ENCODE data around the gene UBXN11.
A peak's percentile ranks its signal among the peaks of the same experiment; 100 is the strongest.

Gene UBXN11

DNA sequence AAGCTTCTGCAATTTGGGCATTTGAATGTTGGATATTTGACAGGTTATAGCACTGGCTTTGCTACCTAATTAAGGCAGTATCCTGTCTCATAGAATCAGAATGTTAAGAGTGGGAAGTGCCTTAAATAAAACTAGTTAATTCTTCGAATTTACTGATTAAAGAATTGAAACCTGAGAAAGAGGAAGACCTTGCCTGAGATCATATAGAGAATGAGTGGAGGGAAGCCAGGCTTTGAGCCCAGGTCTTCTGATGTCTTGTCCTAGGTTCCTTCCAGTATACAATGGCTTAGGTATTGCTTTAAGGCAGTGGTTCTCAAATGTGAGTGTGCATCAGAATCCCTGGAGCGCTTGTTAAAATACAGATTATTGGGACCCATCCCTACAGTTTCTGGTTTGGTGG is 47.4 kb downstream of the UBXN11 start:
- no peak for DNase-seq

GRCh38 chr1:26257222-26257621 is 49.2 kb downstream of the UBXN11 start:
- no peak for DNase-seq

DNA sequence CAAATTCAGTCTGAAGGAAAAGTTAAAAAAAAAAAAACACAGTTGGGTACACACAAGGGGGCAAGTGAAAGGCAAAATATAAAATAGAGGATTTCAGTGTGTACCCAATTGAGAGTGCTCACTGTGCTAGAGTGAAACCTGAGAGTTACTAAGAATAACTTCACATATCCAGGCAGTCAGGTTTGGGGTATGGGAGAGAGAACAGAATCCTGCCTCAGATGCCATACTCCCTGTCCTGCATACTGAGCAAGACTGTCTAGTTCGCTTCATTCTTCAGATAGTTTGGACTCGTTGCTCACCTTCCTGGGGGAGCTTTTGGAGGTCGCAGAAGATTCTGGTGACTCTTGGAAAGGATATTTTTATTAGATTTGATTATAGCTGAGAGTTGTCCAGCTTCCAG is 52.0 kb downstream of the UBXN11 start:
- no peak for DNase-seq

DNA sequence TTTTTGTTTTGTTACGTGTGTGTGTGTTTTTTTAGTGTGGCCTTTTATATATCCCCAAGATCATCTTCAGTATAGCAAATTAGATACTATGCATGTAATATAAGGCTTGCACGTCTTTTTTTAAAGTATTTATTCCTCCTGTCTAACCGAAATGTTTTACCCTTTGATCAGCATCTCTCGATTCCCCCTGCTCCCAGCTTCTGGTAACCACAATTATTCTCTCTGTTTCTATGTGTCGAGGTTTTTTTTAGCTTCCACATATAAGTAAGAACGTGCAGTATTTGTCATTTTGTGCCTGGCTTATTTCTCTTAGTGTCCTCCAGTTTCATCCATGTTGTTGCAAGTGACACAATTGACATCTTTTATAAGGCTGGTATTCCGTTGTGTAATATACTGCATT is 53.7 kb downstream of the UBXN11 start:
- DNase-seq: no peak

GRCh38 chr1:26239936-26240335 is 66.5 kb downstream of the UBXN11 start:
- no peak for DNase-seq

DNA sequence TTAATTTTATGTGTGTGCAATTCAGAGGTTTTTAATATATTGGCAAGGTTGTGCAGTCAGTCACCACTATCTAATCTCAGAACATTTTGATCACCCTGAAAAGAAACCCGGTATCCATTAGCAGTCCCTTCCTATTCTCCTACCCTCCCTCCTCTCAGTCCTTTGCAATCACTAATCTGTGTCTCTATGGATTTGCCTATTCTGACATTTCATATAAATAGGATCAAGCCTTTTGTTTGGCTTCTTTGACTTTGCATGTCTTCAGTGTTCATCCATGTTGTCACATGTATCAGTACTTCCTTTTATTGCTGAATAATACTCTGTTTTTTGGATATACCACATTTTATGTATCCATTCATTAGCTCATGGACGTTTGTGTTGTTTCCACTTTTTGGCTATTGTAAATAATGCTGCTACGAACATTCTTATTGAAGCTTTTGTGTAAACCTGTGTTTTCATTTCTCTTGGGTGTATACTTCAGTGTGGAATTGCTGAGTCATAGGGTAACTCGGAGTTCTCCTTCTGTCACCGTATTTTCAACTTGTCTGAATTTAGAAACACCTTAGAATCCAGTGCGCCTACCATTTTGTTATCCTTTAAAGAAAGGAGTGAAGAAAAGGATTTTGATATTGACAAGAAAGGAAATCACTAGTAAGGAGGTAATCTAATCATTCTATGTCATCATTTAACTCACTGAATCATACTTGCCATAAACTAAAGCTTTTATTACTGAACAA is 69.0 kb downstream of the UBXN11 start:
- DNase-seq: no peak

DNA sequence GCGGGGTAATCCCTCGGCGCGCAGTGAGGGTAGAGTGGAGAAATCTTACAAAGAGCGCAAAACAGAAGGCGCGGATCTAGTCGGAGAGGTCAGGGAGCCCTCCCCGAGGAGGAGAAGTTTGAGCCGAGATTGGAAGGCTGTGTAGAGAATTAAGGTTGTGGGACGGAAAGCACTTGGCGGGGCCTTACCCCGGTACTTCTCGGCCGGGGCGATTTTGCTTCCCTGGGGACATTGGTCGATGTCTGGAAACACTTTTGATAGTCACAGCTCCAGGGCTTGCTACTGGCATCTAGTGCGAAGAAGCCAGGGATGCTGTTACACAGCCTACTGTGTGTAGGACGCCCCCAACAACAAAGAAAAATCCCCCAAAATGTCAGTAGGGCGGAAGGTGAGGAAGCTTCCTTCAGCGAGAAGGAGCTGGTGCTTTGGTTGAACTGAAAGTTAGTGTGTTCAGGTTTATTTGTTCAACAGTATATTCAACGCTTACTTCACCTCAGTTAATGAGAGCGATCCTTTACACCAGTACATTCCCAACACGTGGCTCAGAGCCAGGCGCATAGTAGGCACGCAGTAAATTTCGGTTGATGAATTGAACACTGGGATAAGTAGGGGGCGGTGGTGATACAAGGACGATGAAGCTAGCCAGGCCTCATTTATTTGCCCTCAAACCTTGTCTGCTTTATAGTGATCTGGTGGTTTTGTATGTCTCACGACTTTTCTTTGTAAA is 71.6 kb downstream of the UBXN11 start:
- DNase-seq: no peak

DNA sequence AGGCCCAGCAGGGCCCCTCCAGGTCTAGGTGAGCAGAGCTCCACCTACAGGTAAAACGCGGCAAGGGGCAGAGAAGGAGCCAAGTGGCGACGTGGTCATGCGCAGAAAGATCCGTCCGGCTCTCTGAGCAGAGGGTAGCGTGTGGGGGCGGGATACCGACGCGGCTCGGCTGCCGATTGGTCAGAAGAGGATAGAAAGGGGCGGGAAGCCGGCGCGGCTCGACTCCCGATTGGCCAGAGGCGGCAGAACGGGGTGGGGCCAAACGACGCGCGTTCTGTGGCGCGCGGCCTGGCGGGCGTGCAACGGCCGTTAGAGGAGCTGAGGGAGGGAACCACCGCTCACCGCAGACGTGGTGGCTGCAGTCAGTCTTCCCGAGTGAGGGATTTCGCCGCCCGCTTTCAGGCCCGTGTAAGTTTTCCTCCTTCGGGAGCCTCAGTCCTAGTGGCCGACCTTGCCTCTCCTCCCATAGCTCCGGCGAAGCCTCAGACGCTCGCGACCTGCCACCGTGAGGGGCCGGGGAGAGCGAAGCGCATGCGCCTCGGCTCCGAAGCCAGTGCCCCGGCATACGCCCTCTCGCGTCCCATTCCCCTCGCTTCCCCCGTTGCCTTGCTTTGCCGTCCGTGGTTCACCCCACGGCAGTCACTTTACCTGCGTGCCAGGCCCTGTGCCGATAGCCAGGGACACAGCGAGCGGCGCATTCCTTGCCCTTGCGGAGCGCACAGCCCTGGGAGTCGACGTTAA is 72.4 kb downstream of the UBXN11 start, which contains the start of gene CEP85:
Gene CEP85 (plus strand): TSS at position 298 of the 741 bp plus-strand sequence. CDS start 5,584 bp downstream, outside the sequence.
- DNase-seq: peak; percentile 96

All from DMS79 (cell line).